Astrocyte of the cerebellum (primary cell): ENCODE results near the gene FOXP4.

Experiments
- DNase-seq: peaks from one replicate; pipeline ENCODE4 v3.0.0-alpha.2; 2011; ENCODE audit warnings: low read depth
- H3K4me3 ChIP-seq: 2 replicates; pipeline ENCODE4 v1.5.1; 2011; ENCODE audit warnings: mild to moderate bottlenecking, low read depth, low read length, moderate library complexity
- CTCF ChIP-seq: IDR thresholded peaks from 2 replicates; pipeline ENCODE4 v1.5.1; 2012; ENCODE audit warnings: low read length, low read depth, moderate library complexity, mild to moderate bottlenecking; ENCODE audit errors: missing control alignments
- in situ Hi-C: cut with HindIII; loops from 2 replicates; pipeline ENCODE4 v1.10.0; 2017; ENCODE audit warnings: low sequenced_read_pairs

The FOXP4 gene

GRCh38 chr6:41641352-41641925 lies 95.3 kb downstream of the FOXP4 start:
- no peak for DNase-seq
- TF ChIP-seq CTCF: no peak
- peak overlapping the region; percentile 70 for H3K4me3 ChIP-seq
- in situ Hi-C loops: no loop called here

- DNase-seq: no peak
Observed at GRCh38 chr6:41642090-41642959, 96.1 kb downstream of the FOXP4 start.

GRCh38 chr6:41642960-41643898 lies 97.0 kb downstream of the FOXP4 start:
- no peak for TF ChIP-seq CTCF
- in situ Hi-C loops: no loop called here

More at GRCh38 chr6:41642090-41642959, 96.1 kb downstream of the FOXP4 start:
- in situ Hi-C loops: no loop called here
- no peak overlapping the region for H3K4me3 ChIP-seq
- TF ChIP-seq CTCF: no peak

GRCh38 chr6:41643899-41644269 lies 97.7 kb downstream of the FOXP4 start:
- TF ChIP-seq CTCF: no peak

More at GRCh38 chr6:41642960-41643898, 97.0 kb downstream of the FOXP4 start:
- no peak for DNase-seq
- no peak overlapping the region for H3K4me3 ChIP-seq

GRCh38 chr6:41644297-41644879 lies 98.2 kb downstream of the FOXP4 start:
- DNase-seq: no peak
- in situ Hi-C loops: no loop called here
- H3K4me3 ChIP-seq: peak overlapping the region; percentile 8
- no peak for TF ChIP-seq CTCF

More at GRCh38 chr6:41643899-41644269, 97.7 kb downstream of the FOXP4 start:
- peak overlapping the region; percentile 8 for H3K4me3 ChIP-seq
- no peak for DNase-seq
- in situ Hi-C loops: no loop called here
